Stimulated activated CD4-positive, alpha-beta T cell treated with anti-CD3 and anti-CD28 coated beads, Interleukin-2, amount 100 ng/mL, for 24 hours (primary cell): ENCODE measurements around the gene COL23A1.

ENCODE experiments used
- DNase-seq, 2 donors: peaks; one replicate each; pipeline ENCODE4 v3.0.0-alpha.2; 2020

Gene COL23A1

GRCh38 chr5:178587763-178588611 is 2.2 kb downstream of the COL23A1 start:
- no peak for DNase-seq

GRCh38 chr5:178586396-178586795 is 3.8 kb downstream of the COL23A1 start:
- no peak for DNase-seq

- DNase-seq, result peak; percentile 38 to 46
Measured at GRCh38 chr5:178585421-178585820, 4.8 kb downstream of the COL23A1 start.

GRCh38 chr5:178583279-178583678 is 6.9 kb downstream of the COL23A1 start:
- DNase-seq, result no peak

- no peak for DNase-seq
Measured at GRCh38 chr5:178582291-178582690, 7.9 kb downstream of the COL23A1 start.

GRCh38 chr5:178581621-178582020 is 8.6 kb downstream of the COL23A1 start:
- DNase-seq, result no peak

GRCh38 chr5:178580271-178580955 is 9.8 kb downstream of the COL23A1 start:
- DNase-seq, result no peak

- DNase-seq, result no peak
Measured at GRCh38 chr5:178577944-178578343, 12.2 kb downstream of the COL23A1 start.

GRCh38 chr5:178577376-178577839 is 12.8 kb downstream of the COL23A1 start:
- no peak for DNase-seq

GRCh38 chr5:178576591-178577351 is 13.4 kb downstream of the COL23A1 start:
- no peak for DNase-seq

- no peak for DNase-seq
Measured at GRCh38 chr5:178573216-178573615, 17.0 kb downstream of the COL23A1 start.

GRCh38 chr5:178572617-178573016 is 17.6 kb downstream of the COL23A1 start:
- DNase-seq, result no peak

GRCh38 chr5:178569485-178569884 is 20.7 kb downstream of the COL23A1 start:
- DNase-seq, result no peak

GRCh38 chr5:178564811-178565550 is 25.2 kb downstream of the COL23A1 start:
- DNase-seq, result no peak

GRCh38 chr5:178564397-178564796 is 25.8 kb downstream of the COL23A1 start:
- DNase-seq, result no peak

GRCh38 chr5:178563621-178564020 is 26.6 kb downstream of the COL23A1 start:
- DNase-seq, result no peak

GRCh38 chr5:178561746-178562264 is 28.4 kb downstream of the COL23A1 start:
- DNase-seq, result no peak

- no peak for DNase-seq
Measured at GRCh38 chr5:178560911-178561310, 29.3 kb downstream of the COL23A1 start.

GRCh38 chr5:178557416-178557815 is 32.8 kb downstream of the COL23A1 start:
- no peak for DNase-seq

GRCh38 chr5:178555771-178556211 is 34.4 kb downstream of the COL23A1 start:
- no peak for DNase-seq

GRCh38 chr5:178555005-178555404 is 35.2 kb downstream of the COL23A1 start:
- DNase-seq, result no peak

GRCh38 chr5:178554311-178554710 is 35.9 kb downstream of the COL23A1 start:
- DNase-seq, result no peak
